HCT116 (cell line): Measurements from ENCODE around the gene TTC24. TPM values are rescaled to one million over a fixed set of nuclear protein-coding genes. Genes with fewer than 3 reads are reported as not detected.

Source experiments
- ATAC-seq: fragments of 200-7000 bp; cut with Tn5 transposase; 2 replicates; pipeline ENCODE4 v1.9.1; 2020; ENCODE audit warnings: mild to moderate bottlenecking, moderate library complexity
- BruUV-seq: library from RNA; stranded (reverse); fragments of 400-500 nt; replicated peaks from 2 replicates; lab custom pipeline; 2021; lab: Mats Ljungman, UMichigan
- CTCF ChIA-PET: fragments of 300-600 bp; sonication (Branson Sonifier 250); formaldehyde crosslinking; loops from one replicate; lab custom pipeline; 2021; ENCODE audit warnings: antibody characterized with exemption; lab: Charles Lee
- POLR2A ChIA-PET: fragments of 300-600, 350-600 bp; sonication (Branson Sonifier 250); formaldehyde crosslinking; loops from one replicate; lab custom pipeline; 2021; ENCODE audit warnings: antibody characterized with exemption; lab: Charles Lee
- RAD21 ChIA-PET, 2 experiments: fragments of 300-600 bp; sonication (Branson Sonifier 250); formaldehyde crosslinking; loops; one replicate each; lab custom pipeline; 2023; ENCODE audit warnings: low total read pairs in 2 of 2; ENCODE audit not compliant: uncharacterized antibody in 2 of 2, unreplicated experiment in 2 of 2, low non-redundant PET in 1 of 2; lab: Charles Lee
- DNase-seq: peaks from one replicate; pipeline ENCODE4 v3.0.0-alpha.2; 2010; ENCODE audit warnings: low read depth, low spot score
- H2AFZ ChIP-seq: fragments of 200-600 bp; shearing (Covaris generic), sonication (generic); 2 replicates; pipeline ENCODE4 v1.6.1; 2017; ENCODE audit warnings: low read depth, mixed run types, mixed read lengths, antibody characterized with exemption, low read length; ENCODE audit not compliant: poor library complexity, severe bottlenecking
- H3K27ac ChIP-seq: 2 replicates; pipeline ENCODE4 v1.5.1; 2012; ENCODE audit warnings: low read depth, low read length
- H3K27me3 ChIP-seq: fragments of 200-600 bp; sonication (generic); 2 replicates; pipeline ENCODE4 v1.6.1; 2016; ENCODE audit warnings: mixed run types, low read length, mixed read lengths; ENCODE audit not compliant: insufficient read depth
- H3K36me3 ChIP-seq, 2 experiments: fragments of 200-500 bp in 1 of 2; fragments of 200-600 bp in 1 of 2; sonication (Bioruptor generic) in 1 of 2; sonication (generic) in 1 of 2; 2 replicates each; pipeline versions ENCODE4 v1.5.1 to v1.6.1; 2014 to 2016; ENCODE audit warnings: low read length in 2 of 2, inconsistent platforms in 1 of 2, mixed read lengths in 1 of 2, mixed run types in 1 of 2; ENCODE audit not compliant: insufficient read depth in 2 of 2, control insufficient read depth in 1 of 2
- H3K4me1 ChIP-seq, 2 experiments: fragments of 200-600 bp in 1 of 2; sonication (generic) in 1 of 2; 2 replicates each; pipeline versions ENCODE4 v1.5.1 to v1.6.1; 2012 to 2017; ENCODE audit warnings: low read length in 2 of 2, inconsistent platforms in 1 of 2, mild to moderate bottlenecking in 1 of 2, mixed read lengths in 1 of 2, mixed run types in 1 of 2, moderate library complexity in 1 of 2; ENCODE audit not compliant: insufficient read depth in 2 of 2, control insufficient read depth in 1 of 2
- H3K4me2 ChIP-seq: fragments of 200-600 bp; sonication (generic); 2 replicates; pipeline ENCODE4 v1.6.1; 2017; ENCODE audit warnings: mixed run types, low read length, mixed read lengths
- H3K4me3 ChIP-seq, 2 experiments: fragments of 200-600 bp in 1 of 2; sonication (generic) in 1 of 2; replicated peaks in 1 of 2; 2 replicates each; pipeline ENCODE4 v1.5.1; 2011 to 2016; ENCODE audit warnings: low read length in 2 of 2, control low read depth in 1 of 2, low read depth in 1 of 2, mild to moderate bottlenecking in 1 of 2, mixed read lengths in 1 of 2, mixed run types in 1 of 2
- H3K79me2 ChIP-seq: fragments of 200-600 bp; sonication (generic); 2 replicates; pipeline ENCODE4 v1.6.1; 2017; ENCODE audit warnings: mild to moderate bottlenecking, mixed run types, low read length, moderate library complexity, mixed read lengths; ENCODE audit not compliant: insufficient read depth
- H3K9ac ChIP-seq: fragments of 200-600 bp; sonication (generic); 2 replicates; pipeline ENCODE4 v1.6.1; 2016; ENCODE audit warnings: low read length, mixed read lengths
- H3K9me2 ChIP-seq: fragments of 200-600 bp; sonication (generic), shearing (Covaris generic); 2 replicates; pipeline ENCODE4 v1.6.1; 2017; ENCODE audit warnings: mixed run types, mild to moderate bottlenecking, moderate library complexity; ENCODE audit not compliant: insufficient read depth
- H3K9me3 ChIP-seq, 2 experiments: fragments of 200-500 bp in 1 of 2; fragments of 200-600 bp in 1 of 2; sonication (Bioruptor generic) in 1 of 2; sonication (generic) in 1 of 2; 2 replicates each; pipeline ENCODE4 v1.6.1; 2014 to 2017; ENCODE audit warnings: low read length in 2 of 2, mixed read lengths in 2 of 2, inconsistent platforms in 1 of 2, low read depth in 1 of 2, mild to moderate bottlenecking in 1 of 2, mixed run types in 1 of 2, moderate library complexity in 1 of 2; ENCODE audit not compliant: control insufficient read depth in 1 of 2, insufficient read depth in 1 of 2
- H4K20me1 ChIP-seq: fragments of 200-600 bp; sonication (generic), shearing (Covaris generic); 2 replicates; pipeline ENCODE4 v1.6.1; 2017; ENCODE audit warnings: mixed run types, mild to moderate bottlenecking, moderate library complexity; ENCODE audit not compliant: insufficient read depth
- CBX3 ChIP-seq: IDR thresholded peaks from 2 replicates; pipeline ENCODE4 v1.6.1; 2012; ENCODE audit warnings: low read depth
- ELF1 ChIP-seq: IDR thresholded peaks from 2 replicates; pipeline ENCODE4 v1.6.1; 2012; ENCODE audit warnings: low read depth, borderline replicate concordance
- EZH2 ChIP-seq: fragments of 200-600 bp; sonication (generic); IDR thresholded peaks from 2 replicates; pipeline ENCODE4 v1.6.1; 2017; ENCODE audit warnings: antibody characterized with exemption, mixed run types
- EZH2phosphoT487 ChIP-seq: fragments of 200-600 bp; IDR thresholded peaks from 2 replicates; pipeline ENCODE4 v1.6.1; 2018; ENCODE audit warnings: antibody characterized with exemption, borderline replicate concordance
- FOSL1 ChIP-seq: IDR thresholded peaks from 2 replicates; pipeline ENCODE4 v1.6.1; 2012; ENCODE audit warnings: low read depth
- POLR2A ChIP-seq: IDR thresholded peaks from 2 replicates; pipeline ENCODE4 v1.7.0; 2011; ENCODE audit warnings: borderline replicate concordance; ENCODE audit not compliant: insufficient read depth, insufficient read length; ENCODE audit errors: extremely low read depth
- RAD21 ChIP-seq: IDR thresholded peaks from 2 replicates; pipeline ENCODE4 v1.6.1; 2012; ENCODE audit warnings: low read depth, mild to moderate bottlenecking
- SP1 ChIP-seq: IDR thresholded peaks from 2 replicates; pipeline ENCODE4 v1.6.1; 2012; ENCODE audit warnings: low read depth
- YY1 ChIP-seq: IDR thresholded peaks from 2 replicates; pipeline ENCODE4 v1.6.1; 2011; ENCODE audit warnings: low read length, low read depth, moderate library complexity, mild to moderate bottlenecking; ENCODE audit not compliant: insufficient replicate concordance; ENCODE audit errors: extremely low read depth
- ZNF274 ChIP-seq: fragments of 200-500 bp; sonication (Bioruptor generic); IDR thresholded peaks from 2 replicates; pipeline ENCODE4 v1.6.1; 2014; ENCODE audit warnings: mild to moderate bottlenecking, low read depth, low read length, inconsistent platforms
- intact Hi-C: fragments of 100-400 bp; cut with micrococcal nuclease; formaldehyde crosslinking; loops from 2 replicates; pipeline ENCODE4 v1.10.0; 2022
- total RNA-seq: library from RNA; stranded (reverse); gene quantifications from one replicate; pipeline ENCODE4 v1.2.1, GENCODE V29; 2021; ENCODE audit not compliant: unreplicated experiment
- TF ChIP-seq, protein P1 (sequence below): IDR thresholded peaks from 2 replicates; pipeline ENCODE4 v1.6.1; 2012

TTC24 gene
- total RNA-seq, 1 experiment from 2014 or later: not detected

DNA sequence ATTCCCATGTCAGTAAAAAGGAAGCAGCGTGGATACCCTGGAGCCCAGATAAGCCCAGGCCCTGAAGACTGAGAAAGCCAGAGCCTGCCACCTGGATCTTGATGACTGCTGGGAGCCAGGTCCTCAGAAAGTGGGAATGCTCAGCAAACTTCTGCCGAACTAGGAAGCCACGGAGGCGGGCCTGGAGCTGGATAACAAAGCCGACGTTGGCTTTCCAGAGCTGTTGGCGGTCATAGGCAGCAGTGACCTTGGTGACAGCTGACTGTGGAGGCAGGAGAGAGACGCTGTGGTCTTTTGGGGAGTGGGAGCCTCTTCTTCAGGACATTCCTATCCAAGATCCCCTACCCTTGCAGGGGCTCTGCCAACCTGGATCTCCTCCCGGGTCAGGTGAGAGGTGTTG is 31.5 kb upstream of the TTC24 start:
- Histone ChIP-seq H3K9me2 (no peaks in the 10 kb centered on the region), H3K79me2 (no peaks in the 10 kb centered on the region), H3K9me3 (no peaks in the 10 kb centered on the region), H3K4me2 (no peak overlapping the region), H4K20me1 (no peaks in the 10 kb centered on the region), H2AFZ (no peak overlapping the region), H3K36me3 (peaks cover 7 to 10% of the 10 kb centered on the region in 2 experiments; a peak in 3 of 4 replicates), H3K4me3 (no peak overlapping the region), H3K27me3 (no peaks in the 10 kb centered on the region), H3K27ac (no peak overlapping the region), H3K9ac (no peak overlapping the region), H3K4me1 (peaks cover 0 to 15% of the 10 kb centered on the region in 2 experiments; a peak in 2 of 4 replicates)
- DNase-seq: no peak
- ChIA-PET POLR2A (no interaction called here), CTCF (no interaction called here), RAD21 (no interaction called here)
- ATAC-seq: no peak
- TF ChIP-seq, protein P1, sequence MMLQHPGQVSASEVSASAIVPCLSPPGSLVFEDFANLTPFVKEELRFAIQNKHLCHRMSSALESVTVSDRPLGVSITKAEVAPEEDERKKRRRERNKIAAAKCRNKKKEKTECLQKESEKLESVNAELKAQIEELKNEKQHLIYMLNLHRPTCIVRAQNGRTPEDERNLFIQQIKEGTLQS: no peak
- TF ChIP-seq EZH2 (no peak), FOSL1 (no peak), ZNF274 (no peak)
- intact Hi-C loops: no loop called here
- no TSS peak for BruUV-seq

DNA sequence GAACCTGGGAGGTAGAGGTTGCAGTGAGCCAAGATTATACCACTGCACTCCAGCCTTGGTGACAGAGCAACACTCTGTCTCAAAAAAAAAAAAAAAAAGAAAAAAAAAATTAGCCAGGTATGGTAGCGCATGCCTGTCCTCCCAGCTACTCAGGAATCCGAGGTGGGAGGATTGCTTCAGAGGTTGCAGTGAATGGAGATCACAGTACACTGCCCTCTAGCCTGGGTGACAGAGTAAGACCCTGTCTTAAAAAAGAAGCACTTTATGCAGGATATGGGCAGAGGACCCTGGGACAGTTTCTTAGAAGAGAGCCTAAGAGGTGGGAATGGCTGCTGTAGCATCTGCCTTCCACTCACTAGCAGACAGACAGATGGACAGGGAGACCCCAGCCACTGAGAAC is 30.1 kb upstream of the TTC24 start:
- Histone ChIP-seq H2AFZ (no peak overlapping the region), H3K79me2 (no peaks in the 10 kb centered on the region), H3K9ac (no peak overlapping the region), H3K4me3 (no peak overlapping the region), H3K4me1 (peaks cover 0 to 17% of the 10 kb centered on the region in 2 experiments; a peak in 2 of 4 replicates), H4K20me1 (no peaks in the 10 kb centered on the region), H3K9me2 (no peaks in the 10 kb centered on the region), H3K4me2 (no peak overlapping the region), H3K27me3 (no peaks in the 10 kb centered on the region), H3K36me3 (peaks cover 10 to 13% of the 10 kb centered on the region in 2 experiments; a peak in 3 of 4 replicates), H3K9me3 (no peaks in the 10 kb centered on the region), H3K27ac (no peak overlapping the region)
- TF ChIP-seq ELF1 (no peak), SP1 (no peak), EZH2phosphoT487 (no peak), CBX3 (no peak), YY1 (no peak), RAD21 (no peak), POLR2A (no peak)
- intact Hi-C loops: no loop called here
- ChIA-PET RAD21 (no interaction called here), POLR2A (no interaction called here), CTCF (no interaction called here)
- DNase-seq (no peak), ATAC-seq (no peak)
- BruUV-seq: no TSS peak
